Hematopoietic multipotent progenitor cell treated with erythropoietin and hydrocortisone succinate and interleukin-3 and kit ligand, for 4 days (in vitro differentiated cells): Measurements from ENCODE around the gene CEP104.
A peak's percentile ranks its signal among the peaks of the same experiment; 100 is the strongest.

Experiments
- DNase-seq: peaks from one replicate; pipeline ENCODE4 v3.0.0-alpha.2; 2015

CEP104 gene

GRCh38 chr1:3864884-3865283, 7.9 kb upstream of the CEP104 start:
- no peak for DNase-seq

DNA sequence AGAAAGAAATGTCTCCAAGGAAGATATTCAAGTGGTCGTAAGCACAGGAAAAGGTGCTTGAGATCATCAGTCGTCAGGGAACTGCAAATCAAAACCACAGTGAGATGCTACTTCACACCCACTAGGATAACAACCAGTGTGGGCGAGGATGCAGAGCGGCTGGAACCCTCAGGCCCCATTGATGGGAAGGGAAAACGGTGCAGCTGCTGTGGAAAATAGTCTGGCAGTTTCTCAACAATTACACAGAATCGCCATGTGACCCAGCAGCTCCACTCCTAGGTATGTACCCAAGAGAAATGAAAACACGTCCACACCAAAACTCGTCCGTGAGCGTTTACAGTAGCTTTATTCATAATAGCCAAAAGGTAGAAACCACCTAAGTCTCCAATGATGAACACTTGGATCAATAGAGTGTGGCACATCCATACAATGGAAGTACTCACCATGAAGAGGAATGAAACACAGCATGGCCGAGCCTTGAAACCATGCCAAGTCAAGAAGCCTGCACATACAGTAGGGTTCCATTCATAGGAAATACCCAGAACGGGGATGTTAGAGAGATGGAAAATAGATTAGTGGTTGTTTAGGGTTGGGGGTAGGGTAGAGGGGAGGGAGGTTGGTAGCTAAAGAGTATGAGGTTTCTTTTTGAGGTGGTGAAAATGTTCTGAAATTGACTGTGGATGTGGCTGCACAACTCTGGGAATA, 6.4 kb upstream of the CEP104 start:
- DNase-seq = no peak

DNA sequence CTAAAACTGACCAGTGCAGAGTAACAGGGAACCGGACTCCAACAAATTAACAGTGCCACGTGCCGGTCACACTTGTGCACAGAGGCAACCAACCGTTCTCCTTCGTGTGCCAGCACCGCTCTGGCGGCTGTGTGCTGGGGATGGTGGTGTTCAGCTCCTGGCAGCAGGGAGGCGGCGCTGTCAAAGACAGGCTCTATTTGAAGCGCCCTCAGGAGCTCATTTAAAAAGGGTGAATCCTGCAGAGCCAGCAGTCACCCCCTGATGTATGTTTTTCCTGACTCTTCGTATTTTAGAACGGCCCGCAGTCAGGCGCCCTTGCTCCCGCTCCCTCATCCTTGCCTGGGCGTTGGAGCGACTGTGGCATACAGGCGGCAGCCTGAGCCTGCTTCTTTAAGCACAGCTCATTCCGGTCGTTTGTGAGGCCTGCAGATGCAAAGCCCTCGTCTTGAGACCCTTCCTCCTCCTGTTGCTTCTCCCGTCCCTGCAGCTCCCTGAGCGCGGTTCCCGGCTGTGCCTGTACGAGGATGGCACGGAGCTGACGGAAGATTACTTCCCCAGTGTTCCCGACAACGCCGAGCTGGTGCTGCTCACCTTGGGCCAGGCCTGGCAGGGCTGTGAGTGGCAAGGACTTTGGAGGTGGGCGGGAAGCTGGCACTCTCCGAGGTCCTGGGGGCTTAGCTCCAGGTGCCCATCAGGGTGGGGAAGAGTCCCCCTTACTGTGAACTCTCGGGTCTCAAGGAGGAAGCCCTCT, 1.4 kb upstream of the CEP104 start:
- DNase-seq = peak; percentile 81

DNA sequence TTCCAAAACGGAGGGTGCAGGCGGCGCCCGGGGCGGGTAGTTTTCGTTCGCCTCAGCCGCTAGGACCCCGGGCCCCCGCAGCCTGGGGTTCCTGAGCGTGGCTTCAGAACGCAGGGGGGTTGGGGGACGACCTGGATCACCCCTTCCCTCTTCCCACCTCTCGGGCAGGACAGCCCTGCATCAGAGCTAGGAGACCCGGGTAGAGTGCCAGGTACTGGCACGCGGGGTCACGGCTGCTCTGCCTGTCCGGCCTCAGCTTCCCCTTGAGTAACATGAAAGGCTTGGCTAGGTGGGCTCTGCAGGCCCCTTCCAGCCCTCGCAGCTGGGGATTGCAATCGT, 749 bp upstream of the CEP104 start:
- no peak for DNase-seq

DNA sequence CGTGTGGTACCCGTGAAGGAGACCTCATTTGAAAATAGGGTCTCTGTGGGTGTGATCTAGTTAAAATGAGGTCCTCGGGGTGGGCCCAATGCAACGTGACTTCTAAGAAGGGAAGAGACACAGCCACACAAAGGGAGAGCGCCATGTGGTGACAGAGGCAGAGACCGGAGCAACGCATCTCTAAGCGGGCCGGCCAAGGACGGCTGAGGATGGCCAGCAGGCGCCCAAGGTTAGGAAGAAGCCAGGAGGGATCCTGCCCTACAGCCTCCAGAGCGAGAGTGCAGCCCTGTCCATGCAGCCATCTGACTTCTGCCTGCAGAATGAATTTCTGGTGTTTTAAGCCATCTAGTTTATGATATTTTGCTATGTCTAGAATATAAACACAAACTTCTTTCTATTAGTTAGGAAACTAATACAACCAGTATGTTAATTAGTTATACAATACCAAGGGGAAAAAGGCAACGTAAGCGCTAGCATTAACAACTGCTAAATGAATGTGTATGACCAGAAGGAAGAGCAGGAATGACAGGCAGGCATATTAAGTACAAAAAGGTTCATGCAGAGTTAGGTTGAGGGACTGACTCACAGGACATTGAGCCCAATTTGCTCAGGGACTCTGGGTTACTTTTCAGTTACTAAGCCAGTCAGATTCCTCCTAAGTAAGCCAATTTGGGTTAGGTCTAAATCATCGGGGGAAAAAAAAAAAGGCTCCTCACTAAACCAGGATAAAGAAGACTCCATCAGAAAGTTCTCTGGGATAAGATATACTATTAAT, 4.1 kb downstream of the CEP104 start:
- no peak for DNase-seq

DNA sequence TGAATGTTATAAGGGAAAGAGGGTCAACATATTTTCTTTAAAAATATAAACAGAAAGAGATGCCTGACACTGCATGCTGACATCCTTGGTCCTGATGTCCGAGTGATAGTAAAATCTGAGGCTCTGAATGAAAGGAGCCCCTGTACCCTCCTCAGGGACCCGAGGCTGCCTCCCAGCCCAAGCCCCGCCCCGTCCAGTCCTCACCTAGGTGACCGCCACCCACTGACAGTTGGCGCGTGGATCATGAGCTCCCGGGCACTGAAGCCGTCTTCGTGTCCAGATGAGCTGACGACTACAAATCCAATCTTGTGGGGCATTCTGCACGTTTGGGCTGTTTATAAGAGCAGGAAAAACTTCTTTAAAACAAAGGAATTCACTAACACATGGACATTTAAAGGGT, 4.9 kb downstream of the CEP104 start:
- DNase-seq = no peak

DNA sequence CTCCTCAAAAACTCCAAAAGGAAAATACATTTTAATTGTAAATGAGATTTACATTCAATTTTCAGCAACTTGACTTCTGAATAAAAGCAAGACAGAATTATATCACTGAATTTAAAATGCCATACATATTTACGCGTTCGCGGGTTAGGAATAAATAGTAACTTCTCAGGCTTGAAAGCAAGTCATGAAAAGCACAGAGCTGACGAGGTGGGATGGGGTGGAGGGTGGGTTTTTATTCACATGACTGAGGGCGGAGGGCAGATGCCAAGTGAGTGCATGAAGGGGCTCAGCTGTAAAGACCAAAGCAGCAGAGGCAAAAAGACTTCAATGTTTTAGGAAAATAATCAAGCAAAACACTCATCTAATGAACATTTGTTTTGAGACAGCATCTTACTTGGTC, 5.7 kb downstream of the CEP104 start:
- DNase-seq = no peak

- no peak for DNase-seq
These were observed 6.2 kb downstream of the CEP104 start for GRCh38 chr1:3850857-3851256.

- no peak for DNase-seq
These were observed 9.9 kb downstream of the CEP104 start for GRCh38 chr1:3847081-3847480.

GRCh38 chr1:3846541-3846940, 10.5 kb downstream of the CEP104 start:
- DNase-seq = no peak

- no peak for DNase-seq
These were observed 14.1 kb downstream of the CEP104 start for GRCh38 chr1:3842912-3843311.

DNA sequence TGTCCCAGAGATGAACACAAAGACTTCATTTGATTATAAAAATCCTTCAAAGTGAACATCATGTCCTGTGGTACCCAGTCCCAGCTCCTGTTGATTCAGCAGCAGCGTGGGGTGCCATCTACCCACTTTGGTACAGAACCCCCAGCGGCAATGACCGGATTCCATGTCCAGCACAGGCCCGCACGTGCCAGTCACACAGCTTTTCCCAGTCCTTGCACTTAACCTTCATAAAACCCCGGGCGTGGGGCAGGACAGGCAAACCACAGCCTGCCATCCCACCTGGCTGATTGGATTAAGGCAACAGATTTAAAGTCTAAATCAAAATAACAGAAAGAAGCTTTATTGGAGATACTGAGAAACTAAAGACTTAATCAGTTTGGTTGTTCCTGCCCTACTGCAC, 15.5 kb downstream of the CEP104 start:
- DNase-seq = no peak

GRCh38 chr1:3838788-3839187, 18.2 kb downstream of the CEP104 start:
- DNase-seq = no peak

GRCh38 chr1:3837685-3838084, 19.3 kb downstream of the CEP104 start:
- DNase-seq = no peak

GRCh38 chr1:3837200-3837599, 19.8 kb downstream of the CEP104 start:
- DNase-seq = no peak

DNA sequence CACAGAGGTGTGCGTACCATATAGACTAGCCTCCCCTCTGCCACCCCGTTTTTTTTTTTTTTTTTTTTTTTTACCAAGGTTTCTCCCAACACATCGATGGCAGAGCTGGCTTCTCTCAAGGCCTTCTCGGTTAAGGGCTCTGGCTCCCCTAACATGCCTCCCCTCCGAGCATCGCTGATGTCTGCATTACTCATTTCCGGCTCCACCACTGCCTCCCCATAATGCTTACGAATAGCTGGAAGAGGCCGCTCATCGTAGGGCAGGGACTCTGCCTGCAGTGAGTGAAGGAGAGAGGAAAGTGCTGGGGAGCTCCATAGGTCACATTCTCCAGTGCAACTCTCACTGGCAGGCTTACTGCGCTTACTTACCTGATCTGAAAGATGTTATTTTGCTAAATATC, 20.6 kb downstream of the CEP104 start:
- no peak for DNase-seq

- no peak for DNase-seq
These were observed 22.3 kb downstream of the CEP104 start for GRCh38 chr1:3834701-3835100.

DNA sequence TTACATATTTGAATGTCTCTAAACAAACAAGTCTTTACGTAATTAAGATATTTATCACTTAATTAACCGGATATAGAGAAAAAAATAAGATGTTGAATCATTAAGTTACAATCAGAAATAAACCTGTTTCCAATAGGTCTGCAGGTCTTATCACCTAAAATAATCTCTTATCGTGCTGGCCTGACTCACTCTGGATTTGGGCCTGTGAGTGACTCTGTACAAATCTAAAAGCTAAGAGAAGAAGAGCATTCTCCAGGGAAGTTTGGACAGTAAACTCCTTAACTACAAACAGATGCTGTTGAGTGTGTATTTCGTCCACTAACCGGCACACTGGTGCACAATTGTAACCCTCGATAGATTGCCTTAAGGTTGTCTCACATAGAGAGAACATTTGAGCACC, 25.3 kb downstream of the CEP104 start:
- no peak for DNase-seq

DNA sequence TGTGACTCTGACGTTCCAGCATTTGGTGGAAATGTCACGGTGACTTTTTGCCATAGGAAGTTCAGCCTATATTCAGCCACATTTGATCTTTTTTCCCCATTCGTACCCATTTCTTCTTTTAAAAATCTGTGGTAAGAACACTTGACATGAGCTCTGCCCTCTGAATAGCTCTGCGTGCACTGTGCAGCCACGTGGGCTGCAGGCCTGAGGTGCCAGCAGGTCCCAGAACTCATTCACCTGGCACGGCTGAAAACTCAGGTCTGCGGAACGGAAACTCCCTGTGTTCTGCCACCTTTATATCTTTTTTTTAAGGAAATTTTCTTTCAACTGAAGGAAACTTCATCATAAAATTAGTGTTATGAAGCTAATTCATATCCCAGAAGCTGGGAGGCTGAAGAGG, 28.6 kb downstream of the CEP104 start:
- no peak for DNase-seq

- DNase-seq = no peak
These were observed 29.2 kb downstream of the CEP104 start for GRCh38 chr1:3827813-3828307.

GRCh38 chr1:3825356-3825755, 31.7 kb downstream of the CEP104 start:
- no peak for DNase-seq

GRCh38 chr1:3824650-3825049, 32.4 kb downstream of the CEP104 start:
- no peak for DNase-seq

DNA sequence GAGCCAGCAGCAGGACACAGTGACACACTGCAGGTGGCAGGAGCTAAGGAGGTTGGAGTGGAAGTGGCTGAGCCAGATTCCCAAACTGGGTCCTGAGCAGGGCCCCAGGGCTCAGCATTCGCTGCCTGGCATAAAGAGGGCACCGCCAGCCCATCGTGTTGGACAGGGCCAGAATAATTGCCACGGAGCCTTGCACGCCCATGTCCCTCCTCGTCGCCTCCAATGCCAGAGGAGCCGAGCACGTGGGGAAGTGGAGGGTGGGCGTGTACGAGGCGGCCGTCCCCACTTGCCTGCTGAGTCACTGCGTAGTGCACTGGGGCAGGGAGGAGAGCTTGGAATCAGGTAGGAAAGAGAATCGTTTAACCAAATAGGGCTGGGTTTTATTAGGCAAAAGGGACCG, 34.6 kb downstream of the CEP104 start:
- peak; percentile 14 for DNase-seq

GRCh38 chr1:3821908-3822307, 35.1 kb downstream of the CEP104 start:
- no peak for DNase-seq
